Endothelial cell of umbilical vein (primary cell): ENCODE results near the gene TTLL10. TPM values are rescaled to one million over a fixed set of nuclear protein-coding genes. Genes with fewer than 3 reads are reported as not detected.

ENCODE experiments used
- BruUV-seq: library from RNA; stranded (reverse); fragments of 400-500 nt; replicated peaks from 2 replicates; lab custom pipeline; 2021; lab: Mats Ljungman, UMichigan
- CTCF ChIA-PET: fragments of 300-600, 350-600 bp; sonication (Branson Sonifier 250); formaldehyde crosslinking; loops from one replicate; lab custom pipeline; 2021; ENCODE audit warnings: antibody characterized with exemption, inconsistent platforms; lab: Charles Lee
- POLR2A ChIA-PET: fragments of 300-600, 350-600 bp; sonication (Branson Sonifier 250); formaldehyde crosslinking; loops from one replicate; lab custom pipeline; 2021; ENCODE audit warnings: antibody characterized with exemption, inconsistent platforms; lab: Charles Lee
- DNase-seq: peaks from one replicate; pipeline ENCODE4 v3.0.0-alpha.2; 2011; ENCODE audit warnings: low read depth, low spot score
- FAIRE-seq: peaks from 2 replicates; lab custom pipeline; 2011; peaks lifted over from hg19 to GRCh38; lab: Jason Lieb, UNC
- H2AFZ ChIP-seq: 2 replicates; pipeline ENCODE4 v1.6.0; 2012; ENCODE audit warnings: low read depth, low read length, control low read depth, inconsistent platforms
- H3K27ac ChIP-seq: 2 replicates; pipeline ENCODE4 v1.5.1; 2011; ENCODE audit warnings: low read depth, mild to moderate bottlenecking, control low read depth, low read length, moderate library complexity; ENCODE audit not compliant: insufficient read depth
- H3K27me3 ChIP-seq, 2 experiments: 2 replicates each; pipeline versions ENCODE4 v1.6.0 to v1.6.1; 2011; ENCODE audit warnings: low read length in 2 of 2, mixed read lengths in 1 of 2; ENCODE audit not compliant: control insufficient read depth in 2 of 2, insufficient read depth in 2 of 2
- H3K36me3 ChIP-seq, 2 experiments: 2 replicates in 1 of 2; 3 replicates in 1 of 2; pipeline ENCODE4 v1.5.1; 2011; ENCODE audit warnings: low read length in 2 of 2, mild to moderate bottlenecking in 1 of 2, moderate library complexity in 1 of 2; ENCODE audit not compliant: control insufficient read depth in 2 of 2, insufficient read depth in 2 of 2; ENCODE audit errors: extremely low read depth in 1 of 2
- H3K4me1 ChIP-seq: 3 replicates; pipeline ENCODE4 v1.5.1; 2011; ENCODE audit warnings: mild to moderate bottlenecking, low read length; ENCODE audit not compliant: control insufficient read depth, insufficient read depth; ENCODE audit errors: extremely low read depth
- H3K4me2 ChIP-seq: 2 replicates; pipeline ENCODE4 v1.6.1; 2011; ENCODE audit warnings: low read length, control low read depth, mixed read lengths; ENCODE audit not compliant: insufficient read depth
- H3K4me3 ChIP-seq, 3 experiments: fragments of 200-600 bp in 1 of 3; sonication (generic), shearing (Covaris generic) in 1 of 3; replicated peaks in 1 of 3; 2 replicates each; pipeline ENCODE4 v1.5.1; 2011 to 2016; ENCODE audit warnings: control low read depth in 3 of 3, low read length in 3 of 3, mild to moderate bottlenecking in 2 of 3, inconsistent platforms in 1 of 3, low read depth in 1 of 3, moderate library complexity in 1 of 3; ENCODE audit not compliant: insufficient read depth in 1 of 3
- H3K79me2 ChIP-seq: 2 replicates; pipeline ENCODE4 v1.6.0; 2012; ENCODE audit warnings: low read length, inconsistent platforms; ENCODE audit not compliant: control insufficient read depth, insufficient read depth
- H3K9ac ChIP-seq: replicated peaks from 2 replicates; pipeline ENCODE3; 2011; ENCODE audit warnings: low read length, control low read depth; ENCODE audit not compliant: insufficient read depth; ENCODE audit errors: extremely low read depth
- H3K9me1 ChIP-seq: replicated peaks from 3 replicates; pipeline ENCODE4 v1.6.0; 2011; ENCODE audit warnings: mild to moderate bottlenecking, low read length; ENCODE audit not compliant: control insufficient read depth, insufficient read depth; ENCODE audit errors: extremely low read depth
- H3K9me3 ChIP-seq: replicated peaks from 2 replicates; pipeline ENCODE4 v1.5.1; 2012; ENCODE audit warnings: low read length, inconsistent platforms; ENCODE audit not compliant: control insufficient read depth, insufficient read depth
- H4K20me1 ChIP-seq: replicated peaks from 2 replicates; pipeline ENCODE3; 2011; ENCODE audit warnings: mild to moderate bottlenecking, low read length; ENCODE audit not compliant: control insufficient read depth, insufficient read depth; ENCODE audit errors: extremely low read depth
- CTCF ChIP-seq, 2 donors: IDR thresholded peaks; 1 replicate in 1 of 2; 2 replicates in 1 of 2; pipeline ENCODE4 v1.5.1; 2011; ENCODE audit warnings: low read length in 2 of 2, mild to moderate bottlenecking in 2 of 2, moderate library complexity in 2 of 2, control low read depth in 1 of 2, inconsistent platforms in 1 of 2, low read depth in 1 of 2; ENCODE audit not compliant: insufficient read depth in 1 of 2; ENCODE audit errors: extremely low read depth in 1 of 2
- EZH2 ChIP-seq: IDR thresholded peaks from 2 replicates; pipeline ENCODE4 v1.6.1; 2012; ENCODE audit warnings: borderline replicate concordance, low read depth, mild to moderate bottlenecking, moderate library complexity, low read length, inconsistent platforms; ENCODE audit not compliant: severe bottlenecking
- FOS ChIP-seq: IDR thresholded peaks from 2 replicates; pipeline ENCODE4 v1.6.1; 2011; ENCODE audit warnings: mild to moderate bottlenecking, low read length, moderate library complexity, borderline replicate concordance; ENCODE audit not compliant: insufficient read depth
- GATA2 ChIP-seq: IDR thresholded peaks from 2 replicates; pipeline ENCODE4 v1.7.0; 2011; ENCODE audit warnings: low read depth, mild to moderate bottlenecking, moderate library complexity, mixed read lengths, low read length; ENCODE audit not compliant: insufficient read length, insufficient read depth
- JUN ChIP-seq: IDR thresholded peaks from 2 replicates; pipeline ENCODE4 v1.6.1; 2011; ENCODE audit warnings: borderline replicate concordance, low read depth; ENCODE audit not compliant: insufficient read length, insufficient read depth
- MAX ChIP-seq: IDR thresholded peaks from 2 replicates; pipeline ENCODE4 v1.6.1; 2011; ENCODE audit not compliant: insufficient read depth, insufficient read length
- MYC ChIP-seq: IDR thresholded peaks from one replicate; pipeline ENCODE4 v1.6.1; 2011; ENCODE audit warnings: mild to moderate bottlenecking, low read depth, low read length
- POLR2A ChIP-seq: IDR thresholded peaks from 2 replicates; pipeline ENCODE4 v1.6.1; 2012; ENCODE audit warnings: low read depth, mild to moderate bottlenecking, control low read depth, low read length
- POLR2AphosphoS5 ChIP-seq: IDR thresholded peaks from 2 replicates; pipeline ENCODE4 v1.6.1; 2012; ENCODE audit warnings: low read depth, mild to moderate bottlenecking, control low read depth, low read length, moderate library complexity; ENCODE audit not compliant: insufficient read depth
- dilution Hi-C: fragments of 300-500 bp; cut with MboI; formaldehyde crosslinking; loops from one replicate; pipeline ENCODE4 v1.15.0; 2019; ENCODE audit warnings: low sequenced_read_pairs; ENCODE audit not compliant: extremely low pct_ligation_motif_present
- intact Hi-C: fragments of 100-400 bp; cut with micrococcal nuclease; formaldehyde crosslinking; loops from one replicate; pipeline ENCODE4 v1.10.0; 2022
- polyA plus RNA-seq, 4 experiments: library from polyadenylated mRNA; depleted of rRNA in 3 of 4; stranded (reverse) in 3 of 4; unstranded in 1 of 4; fragments of >200 nt; gene quantifications; 2 replicates each; pipeline versions ENCODE4 v1.2.1 to v1.2.3, GENCODE V29; 2011 to 2012; ENCODE audit warnings: missing spikeins in 1 of 4
- total RNA-seq: library from RNA; stranded (reverse); gene quantifications from 2 replicates; pipeline ENCODE4 v1.2.3, GENCODE V29; 2021

The TTLL10 gene
- total and polyA plus RNA-seq, 2 donors (not counting 3 experiments of a cell fraction or from before 2014, with no cell fraction given): not detected

- dilution Hi-C loops (no loop called here), intact Hi-C loops (loop anchor here (1.0 to 2.0 kb wide), 4 partner anchors 17 to 107 kb away; no protein-coding TSS in a partner anchor)
- no peaks in the 10 kb centered on the region for H3K27me3 ChIP-seq
- H3K9me1 ChIP-seq: no peaks in the 10 kb centered on the region
- FAIRE-seq (no peak), DNase-seq (no peak)
- no peaks in the 10 kb centered on the region for H3K9me3 ChIP-seq
- no peak overlapping the region for H3K4me3 ChIP-seq
- peaks cover 6% of the 10 kb centered on the region for H3K4me1 ChIP-seq
- no peak overlapping the region for H2AFZ ChIP-seq
- BruUV-seq: no TSS peak
- POLR2A ChIA-PET: no interaction called here
- H3K9ac ChIP-seq: no peak overlapping the region
- H3K79me2 ChIP-seq: peaks cover 77% of the 10 kb centered on the region
- no peak overlapping the region for H3K27ac ChIP-seq
- peaks cover 6 to 26% of the 10 kb centered on the region in 2 experiments for H3K36me3 ChIP-seq
- H3K4me2 ChIP-seq: no peak overlapping the region
- no peak for TF ChIP-seq POLR2A
- TF ChIP-seq MYC: no peak
- TF ChIP-seq CTCF (IDR thresholded peaks at IDR 0.05; ENCODE audit: extremely low read depth in 1 of 2, insufficient read depth in 1 of 2, low read depth in 1 of 2, low read length in 2 of 2): no peak
- no peak for TF ChIP-seq JUN
- no peak for TF ChIP-seq FOS
- no peak for TF ChIP-seq POLR2AphosphoS5
- TF ChIP-seq EZH2: no peak
- no peak for TF ChIP-seq MAX
- no peak for TF ChIP-seq GATA2
- CTCF ChIA-PET: interaction anchor here (1.8 to 3.7 kb wide), 2 partner anchors 108 to 245 kb away, joined by 11 to 43 read pairs; no protein-coding TSS in a partner anchor
- H4K20me1 ChIP-seq: no peaks in the 10 kb centered on the region
Measured at GRCh38 chr1:1229770-1230169, 56.1 kb downstream of the TTLL10 start.
